Mucosa of descending colon (tissue), 3 donors: ENCODE data around the gene ADGRD1. TPM values are rescaled to one million over a fixed set of nuclear protein-coding genes. Genes with fewer than 3 reads are reported as not detected.

Experiments used
- ATAC-seq: fragments of 200-7000 bp; cut with Tn5 transposase; one replicate; pipeline ENCODE4 v1.9.1; 2020; ENCODE audit warnings: mild to moderate bottlenecking, moderate library complexity
- DNase-seq, 3 donors: peaks; one replicate each; pipeline ENCODE4 v3.0.0-alpha.2; 2020
- H3K36me3 ChIP-seq: fragments of 200-600 bp; one replicate; pipeline ENCODE4 v1.8.0; 2021; ENCODE audit warnings: low read depth, mild to moderate bottlenecking
- H3K4me1 ChIP-seq: fragments of 200-600 bp; one replicate; pipeline ENCODE4 v1.8.0; 2021; ENCODE audit warnings: low read depth, mild to moderate bottlenecking
- H3K4me3 ChIP-seq: fragments of 200-600 bp; one replicate; pipeline ENCODE4 v1.8.0; 2021; ENCODE audit warnings: mild to moderate bottlenecking
- H3K9me3 ChIP-seq: fragments of 200-600 bp; one replicate; pipeline ENCODE4 v1.8.0; 2021; ENCODE audit warnings: mild to moderate bottlenecking
- CTCF ChIP-seq: fragments of 200-600 bp; IDR thresholded peaks from one replicate; pipeline ENCODE4 v1.8.0; 2022; ENCODE audit warnings: antibody characterized with exemption, mild to moderate bottlenecking
- intact Hi-C, 2 donors: fragments of 100-400 bp; cut with DNase I in 1 of 2; cut with micrococcal nuclease in 1 of 2; formaldehyde crosslinking; loops; one replicate each; pipeline versions ENCODE4 v1.11.0 to v1.11.1; 2022; cut with DNase I, micrococcal nuclease
- total RNA-seq, 3 donors: library from RNA; stranded (reverse); fragmentation: NEBNext Ultra II Directional in 2 of 3; extraction: Animal tissue kit (Norgen Biotek cat#: 25700) in 2 of 3; gene quantifications; one replicate each; pipeline versions ENCODE4 v1.2.1 to v1.2.4, GENCODE V29; 2021 to 2023
- donor health status: DM: no; HTN: no; CAD: no; lungs with moderate emphysema.
- donor health status: DM: no; HTN: no; CAD: no.
- donor health status: DM: no; HTN: yes; CAD: no.

The ADGRD1 gene
- total RNA-seq, 3 donors from 2014 or later: 2.6 to 18.4 (median 12.9) TPM

DNA sequence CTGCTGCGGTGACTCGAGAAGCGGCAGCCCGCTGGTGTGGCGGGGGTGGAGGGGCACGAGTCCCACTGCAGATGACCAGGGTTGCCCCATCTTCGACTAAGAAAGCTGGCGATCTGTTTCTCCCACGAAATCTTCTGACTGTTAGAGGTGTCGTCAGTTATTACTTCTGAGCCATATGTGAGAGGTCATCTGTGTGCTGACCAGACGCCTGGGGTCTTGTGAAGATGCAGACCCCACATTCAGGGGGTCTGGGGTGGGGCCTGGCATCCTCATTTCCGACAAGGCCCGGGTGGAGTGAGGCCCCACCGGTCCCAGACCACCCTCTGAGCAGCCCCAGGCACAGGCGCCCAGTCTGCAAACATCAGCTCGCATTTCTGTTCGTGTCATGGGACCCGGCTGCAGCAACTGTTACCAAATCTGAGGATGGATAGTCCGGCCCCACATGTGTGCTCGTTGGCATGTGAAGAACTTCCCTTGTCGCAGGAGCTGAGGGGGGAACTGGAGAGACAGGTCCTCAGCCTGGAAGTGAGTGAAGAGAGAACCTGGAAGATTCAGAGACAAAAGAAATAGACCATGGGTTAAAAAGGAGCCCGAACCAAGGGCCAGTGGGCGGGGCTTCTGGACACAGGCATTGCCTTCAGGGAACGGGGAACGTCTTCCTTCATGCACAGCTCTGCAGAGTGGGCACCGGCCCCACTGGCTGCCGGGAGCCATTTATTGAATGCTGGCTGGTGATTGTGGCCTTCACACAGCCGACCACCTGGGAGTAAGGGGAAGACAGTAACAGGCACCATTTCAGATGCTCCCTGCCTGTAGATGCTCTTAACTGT is 135.2 kb downstream of the ADGRD1 start:
- peak in 2 of 3 donors; percentile 8 to 34 for DNase-seq
- no peaks in the 10 kb centered on the region for H3K9me3 ChIP-seq
- H3K36me3 ChIP-seq: no peaks in the 10 kb centered on the region
- no peak overlapping the region for H3K4me3 ChIP-seq
- no peak for ATAC-seq
- H3K4me1 ChIP-seq: no peaks in the 10 kb centered on the region
- intact Hi-C loops: loop anchor here in 1 of 2 donors (5.0 kb wide), 1 partner anchor 47 kb away; no protein-coding TSS in a partner anchor
- no peak for TF ChIP-seq CTCF

- ATAC-seq (no peak), DNase-seq (peak in 1 of 3 donors; percentile 17)
- intact Hi-C loops: loop anchor here in 1 of 2 donors (5.0 kb wide), 1 partner anchor 47 kb away; no protein-coding TSS in a partner anchor
- Histone ChIP-seq H3K4me1 (no peaks in the 10 kb centered on the region), H3K4me3 (no peak overlapping the region), H3K9me3 (no peaks in the 10 kb centered on the region), H3K36me3 (no peaks in the 10 kb centered on the region)
- no peak for TF ChIP-seq CTCF
Measured at GRCh38 chr12:131089531-131090273, 136.0 kb downstream of the ADGRD1 start.

DNA sequence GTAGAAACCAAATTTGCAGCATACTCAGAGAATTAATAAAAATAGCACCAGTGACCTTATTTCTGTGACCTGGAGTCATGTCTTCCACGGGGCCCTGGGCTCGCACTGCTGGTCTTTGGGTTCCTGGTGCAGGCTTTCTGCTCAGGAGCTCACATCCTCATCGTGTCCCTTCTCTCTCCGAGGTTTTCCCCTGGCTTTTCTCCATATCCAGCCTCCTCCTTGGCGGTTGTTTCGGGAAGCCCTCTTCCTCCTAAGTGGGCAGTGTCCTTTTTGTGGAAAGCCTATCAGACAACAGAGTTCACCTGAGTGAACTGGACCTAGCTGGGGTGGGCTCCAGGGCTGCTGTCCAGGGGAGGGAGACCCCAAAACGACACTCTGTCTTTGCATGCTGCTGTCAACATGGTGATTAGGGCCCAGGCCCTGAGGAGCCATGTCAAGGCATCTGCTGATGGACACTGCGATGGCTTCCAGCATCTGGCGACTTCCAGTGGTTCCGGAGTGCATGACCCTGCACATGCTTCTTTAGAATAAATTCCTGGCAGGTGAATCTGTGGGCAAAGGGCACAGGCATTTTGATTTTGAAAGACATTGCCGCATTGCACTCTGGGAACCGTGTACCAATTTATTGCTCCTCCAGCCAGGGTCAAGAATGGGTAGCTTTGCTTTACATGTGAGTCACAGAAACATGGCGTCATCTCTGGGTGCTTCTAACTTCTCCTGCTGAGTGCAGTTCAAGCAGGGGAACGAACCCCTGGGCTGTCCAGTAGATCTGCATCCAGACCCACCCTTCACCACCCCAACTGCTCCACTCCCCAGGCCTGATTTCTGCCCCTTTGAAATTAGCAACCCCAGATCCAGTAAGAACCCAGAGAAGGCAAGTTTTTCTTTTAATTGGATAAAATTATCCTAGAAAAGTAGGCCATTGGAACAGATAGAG is 136.8 kb downstream of the ADGRD1 start:
- no peak overlapping the region for H3K4me3 ChIP-seq
- DNase-seq (peak in 1 of 3 donors; percentile 27), ATAC-seq (no peak)
- no peaks in the 10 kb centered on the region for H3K9me3 ChIP-seq
- H3K4me1 ChIP-seq: no peaks in the 10 kb centered on the region
- TF ChIP-seq CTCF: no peak
- no peaks in the 10 kb centered on the region for H3K36me3 ChIP-seq
- intact Hi-C loops: no loop called here

- intact Hi-C loops: no loop called here
- TF ChIP-seq CTCF: no peak
- no peaks in the 10 kb centered on the region for H3K4me1 ChIP-seq
- H3K9me3 ChIP-seq: no peaks in the 10 kb centered on the region
- H3K36me3 ChIP-seq: no peaks in the 10 kb centered on the region
- H3K4me3 ChIP-seq: no peak overlapping the region
- no peak for ATAC-seq
- DNase-seq: no peak
Measured at GRCh38 chr12:131091413-131091975, 137.8 kb downstream of the ADGRD1 start.
